ENCODE results near the gene NR5A2.

The NR5A2 gene

DNA sequence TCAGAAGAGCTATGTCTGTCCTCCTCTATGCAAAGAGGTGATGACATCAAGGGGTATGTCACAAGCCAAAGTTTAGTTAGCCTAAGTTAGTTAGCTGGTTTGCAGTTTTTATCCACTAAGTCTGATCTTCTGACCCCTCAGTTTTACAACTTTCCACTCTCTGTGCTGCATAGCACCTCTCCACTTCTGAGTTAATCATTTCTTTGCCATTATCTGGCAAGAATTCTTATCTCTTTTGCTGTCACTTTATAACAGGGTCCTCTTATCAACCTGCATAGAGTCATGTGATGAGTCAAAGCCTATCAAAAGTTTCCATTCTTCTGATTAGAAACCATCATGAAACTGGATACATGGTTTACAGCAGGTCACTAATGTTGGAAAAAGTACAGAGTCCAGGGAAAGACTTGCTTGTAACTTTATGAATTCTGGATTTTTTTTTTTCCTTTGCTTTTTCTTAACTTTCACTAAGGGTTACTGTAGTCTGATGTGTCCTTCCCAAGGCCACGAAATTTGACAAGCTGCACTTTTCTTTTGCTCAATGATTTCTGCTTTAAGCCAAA is at the start of gene NR5A2:
Gene NR5A2, plus strand, starts transcription at position 447 of the 560 bp plus-strand sequence. CDS start 138 bp downstream, outside the sequence.
- DNase-seq, result no peak

DNA sequence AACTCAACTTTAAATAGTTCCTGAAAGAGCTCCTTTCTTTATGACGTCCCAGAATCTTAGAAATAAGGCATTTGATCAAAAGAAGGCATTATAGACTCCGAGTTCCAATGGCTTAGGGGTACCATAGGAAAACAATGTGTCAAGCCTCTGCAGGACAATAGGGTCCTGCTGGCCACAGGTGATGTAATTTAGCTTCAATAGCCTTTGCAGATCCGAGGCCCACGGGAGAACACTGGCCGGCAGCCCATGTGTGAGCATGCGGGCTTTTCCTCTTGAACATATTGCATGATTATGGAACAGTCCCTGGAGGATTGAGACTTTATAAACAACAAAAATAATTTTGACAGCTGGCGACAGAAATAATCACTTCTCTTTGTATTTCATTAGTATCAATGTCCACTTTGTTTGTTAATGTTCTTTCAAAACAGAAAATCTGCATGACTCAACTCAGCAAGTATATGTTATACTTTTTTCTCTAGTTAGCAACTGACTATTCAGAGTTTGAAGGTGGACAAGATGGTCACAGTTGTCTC is 49.0 kb upstream of the NR5A2 start:
- no peak for DNase-seq

DNA sequence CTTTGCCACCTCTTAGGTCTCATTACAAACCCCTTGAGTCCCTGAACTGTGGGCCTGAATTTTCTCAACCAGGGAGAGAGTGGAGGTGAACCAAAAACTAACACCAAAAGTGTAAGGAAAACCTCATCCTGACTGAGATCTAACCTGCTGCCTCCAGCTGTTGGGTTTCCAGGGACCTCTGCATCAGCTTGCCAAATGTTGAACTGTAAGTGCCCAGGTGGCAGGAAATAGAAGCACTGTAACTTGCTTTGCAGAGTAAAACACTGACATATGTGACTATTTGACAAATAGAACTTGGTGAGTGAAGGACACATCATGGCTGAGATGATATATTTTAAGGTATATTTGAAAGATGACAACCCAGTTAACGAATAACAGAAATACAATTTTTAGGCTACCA is 48.4 kb upstream of the NR5A2 start:
- no peak for DNase-seq

DNA sequence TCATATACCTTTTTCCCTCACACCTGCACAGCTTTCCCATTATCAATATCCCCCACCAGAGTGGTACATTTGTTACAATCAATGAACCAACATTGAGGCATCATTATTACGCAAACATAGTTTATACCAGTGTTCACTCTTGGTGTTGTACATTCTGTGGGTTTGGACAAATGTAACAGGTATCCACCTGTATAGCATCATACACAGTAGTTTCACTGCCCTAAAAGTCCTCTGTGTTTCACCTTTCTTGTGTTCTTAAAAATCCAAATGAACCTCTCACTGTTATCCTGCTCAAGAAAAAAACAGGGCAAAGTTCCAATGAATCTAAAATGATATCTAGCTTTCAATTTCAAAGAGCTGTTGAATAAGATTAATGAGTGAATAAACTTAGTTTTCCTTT is 45.9 kb upstream of the NR5A2 start:
- DNase-seq, result no peak

DNA sequence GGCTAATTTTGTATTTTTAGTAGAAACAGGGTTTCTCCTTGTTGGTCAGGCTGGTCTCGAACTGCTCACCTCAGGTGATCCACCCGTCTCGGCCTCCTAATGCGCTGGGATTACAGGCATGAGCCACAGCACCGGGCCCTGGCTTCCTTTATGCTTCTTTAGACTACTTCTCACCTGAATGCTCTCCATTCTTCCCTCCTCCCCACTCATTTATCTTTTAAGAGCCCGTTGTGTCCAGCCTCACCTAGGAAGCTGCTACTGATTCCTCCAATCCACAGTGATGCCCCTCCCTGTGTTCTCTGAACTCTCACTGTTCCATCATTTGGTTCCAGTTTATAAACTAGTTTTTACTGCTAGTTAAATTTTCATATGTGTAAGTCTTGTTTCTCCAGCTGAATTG is 44.9 kb upstream of the NR5A2 start:
- no peak for DNase-seq

DNA sequence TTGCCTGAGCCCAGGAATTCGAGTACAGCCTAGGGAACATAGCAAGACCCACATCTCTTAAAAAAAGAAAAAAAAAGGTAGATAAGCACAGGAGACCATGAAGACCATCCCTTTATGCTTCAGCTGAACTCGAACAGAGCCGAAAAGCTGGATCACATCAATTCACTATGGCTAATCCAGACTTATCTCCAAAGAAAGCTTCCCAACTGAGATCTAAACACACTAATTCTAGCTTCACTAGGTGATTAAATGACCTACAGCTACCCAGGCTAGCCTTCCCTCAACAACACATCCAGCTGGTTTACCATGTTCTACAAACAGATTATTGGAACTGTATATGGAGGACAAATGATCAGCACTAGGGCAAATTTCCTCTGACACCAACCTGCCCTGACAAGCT is 44.0 kb upstream of the NR5A2 start:
- DNase-seq, result no peak

DNA sequence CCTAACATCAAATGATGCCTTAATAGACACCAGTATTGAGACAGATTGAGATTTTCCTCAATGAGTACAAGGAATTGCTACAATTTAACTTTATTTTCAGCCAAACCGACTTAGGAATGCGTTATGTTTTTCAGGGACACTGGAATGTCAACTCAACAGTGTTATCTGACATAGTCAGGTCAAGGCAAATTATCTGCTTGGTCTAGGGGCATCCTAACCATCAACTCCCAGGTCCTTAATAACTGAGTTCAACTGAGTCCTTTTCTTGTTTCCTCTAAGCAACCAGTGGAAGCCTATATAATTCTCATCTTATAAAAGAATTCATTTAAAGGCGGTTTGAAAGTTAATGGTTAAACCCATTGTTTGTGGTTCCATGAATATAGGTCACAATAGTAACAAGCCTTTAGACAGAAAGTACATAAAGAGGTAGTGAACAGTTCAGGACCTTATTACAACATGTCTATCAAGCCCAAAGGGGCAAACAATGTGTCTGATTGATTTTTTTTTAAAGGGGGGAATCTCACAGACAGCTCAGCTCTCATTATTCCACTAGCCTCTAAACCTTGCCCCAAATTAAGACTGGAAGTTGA is 32.3 kb upstream of the NR5A2 start:
- no peak for DNase-seq

DNA sequence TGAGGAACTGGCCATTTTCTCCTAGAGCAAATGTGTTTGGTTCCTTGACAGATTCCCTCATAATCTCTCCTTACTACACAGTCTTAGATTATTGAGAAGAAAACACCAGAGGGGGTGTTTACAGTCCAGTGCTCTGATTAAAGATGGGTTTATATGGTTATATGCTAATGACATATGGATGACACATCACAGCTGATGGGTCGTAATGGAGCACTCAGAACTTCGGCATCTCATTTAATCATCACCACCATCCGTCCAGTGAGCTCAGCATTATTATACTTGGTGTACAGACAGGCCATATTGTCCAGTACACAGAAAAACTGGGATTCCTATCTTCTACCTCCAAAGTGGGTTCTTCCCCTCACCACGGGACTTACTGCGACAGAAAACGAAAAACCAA is 22.3 kb upstream of the NR5A2 start:
- no peak for DNase-seq

DNA sequence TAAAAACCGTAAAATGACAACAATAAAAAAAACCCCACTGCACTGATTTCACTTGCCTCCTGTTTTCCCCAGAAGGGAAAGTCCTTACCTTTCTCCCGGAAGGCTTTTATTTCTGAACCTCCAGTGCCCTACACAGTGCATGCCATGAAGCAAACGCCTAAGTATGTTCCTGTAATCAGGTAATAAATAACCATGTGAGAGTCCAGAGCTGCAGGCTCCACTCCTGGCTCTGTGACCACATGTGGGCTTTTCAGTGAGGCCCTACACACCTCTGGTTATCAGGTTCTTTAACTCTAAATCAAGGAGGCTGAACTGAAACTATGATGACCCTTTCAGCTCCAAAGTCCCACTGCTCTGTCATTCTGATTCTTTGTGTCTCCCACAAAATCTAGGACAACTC is 20.8 kb upstream of the NR5A2 start:
- no peak for DNase-seq

DNA sequence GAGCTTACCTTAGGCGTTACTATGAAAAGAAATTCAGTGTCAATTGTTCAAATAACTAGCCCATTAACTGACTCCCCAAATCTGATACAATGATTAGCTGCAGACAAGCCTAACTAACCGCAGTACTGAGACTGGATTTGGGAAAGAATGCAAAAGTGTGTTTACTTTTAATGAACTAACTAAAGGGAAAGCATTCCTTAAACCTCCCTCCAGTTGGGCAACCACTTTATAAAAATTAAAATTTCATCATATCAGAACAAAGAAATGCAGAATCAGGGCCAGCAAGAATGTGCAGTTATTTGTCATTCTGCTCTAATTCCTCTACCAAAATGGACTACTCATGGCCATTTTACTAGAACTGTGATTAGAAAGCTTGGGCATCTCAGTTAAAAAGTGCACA is 11.7 kb upstream of the NR5A2 start:
- no peak for DNase-seq

DNA sequence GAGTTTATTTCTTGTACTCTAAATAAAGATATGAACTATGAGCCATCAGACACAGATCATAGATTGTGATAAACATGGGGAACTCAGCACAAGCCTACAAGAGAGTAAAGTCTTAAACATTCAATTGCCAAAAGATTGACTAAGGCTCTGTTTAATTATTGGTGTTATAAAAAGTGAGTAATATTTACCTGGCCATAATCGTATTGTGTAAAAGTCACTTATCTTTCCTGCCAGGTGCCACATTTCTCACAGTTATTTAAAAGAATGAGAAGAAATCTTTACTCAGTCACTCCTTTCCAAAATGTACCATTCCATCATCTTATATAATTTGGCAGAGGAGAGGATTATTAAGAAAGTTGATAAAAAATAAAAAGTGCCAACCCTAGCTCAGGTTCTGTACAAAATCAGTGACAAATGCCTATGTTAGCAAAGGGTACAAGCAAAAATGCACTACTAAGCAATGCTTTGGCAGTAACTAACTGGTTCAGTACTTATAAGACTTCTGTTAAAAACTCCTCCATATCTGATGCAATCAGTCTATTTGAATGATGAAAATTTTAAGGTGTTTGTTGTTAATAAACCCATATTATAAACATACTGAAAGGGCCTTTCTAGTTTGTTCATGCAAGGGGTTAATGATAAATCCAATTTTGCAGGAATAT is 5.8 kb upstream of the NR5A2 start:
- no peak for DNase-seq

DNA sequence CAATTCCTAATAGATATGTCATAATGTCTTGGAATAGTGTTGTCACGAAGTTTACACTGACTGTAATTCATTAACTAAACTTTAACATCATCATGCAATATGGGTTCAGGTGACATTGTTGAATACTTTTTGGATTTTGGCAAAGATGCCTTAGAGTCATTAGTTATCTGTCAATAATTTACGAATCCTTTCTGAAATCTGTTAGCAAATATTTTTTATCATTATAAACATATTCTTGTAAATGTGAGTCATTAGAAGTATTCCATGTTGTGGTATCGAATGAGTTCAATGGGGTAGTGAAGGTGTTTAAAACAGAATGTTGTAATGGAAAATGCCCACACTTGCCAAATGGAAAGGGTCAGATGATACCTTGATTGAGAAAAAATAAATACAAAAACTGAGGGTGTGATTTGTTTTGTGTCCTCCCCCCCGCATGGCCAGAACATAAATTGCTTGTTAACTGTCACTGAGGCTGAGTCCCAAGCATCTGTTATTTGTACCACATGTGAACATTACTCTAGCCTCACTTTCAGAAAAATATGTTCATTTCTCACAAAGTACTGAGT is 5.2 kb upstream of the NR5A2 start:
- DNase-seq, result no peak

DNA sequence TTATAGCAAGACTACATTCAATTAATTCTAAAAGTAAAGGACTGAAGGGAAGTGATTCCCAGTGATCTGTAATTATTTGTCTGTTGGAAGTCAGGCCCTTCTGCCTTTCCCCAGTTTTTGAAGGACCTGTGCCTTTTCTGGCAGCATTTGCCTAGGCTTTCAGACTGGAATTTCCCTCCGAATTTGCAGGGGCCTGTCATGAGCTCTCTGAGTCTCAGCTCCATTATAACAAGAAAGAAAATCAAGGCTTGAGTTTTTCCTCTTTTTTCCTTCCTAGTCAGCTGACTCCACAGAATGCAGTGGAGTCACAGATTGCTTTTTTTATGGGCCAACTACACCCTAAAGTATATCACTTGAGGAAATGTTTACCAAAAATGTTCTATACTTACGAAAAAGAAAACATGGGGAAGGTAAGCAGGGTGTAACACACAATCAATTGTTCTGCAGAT is 1.1 kb downstream of the NR5A2 start:
- peak; percentile 28 for DNase-seq

DNA sequence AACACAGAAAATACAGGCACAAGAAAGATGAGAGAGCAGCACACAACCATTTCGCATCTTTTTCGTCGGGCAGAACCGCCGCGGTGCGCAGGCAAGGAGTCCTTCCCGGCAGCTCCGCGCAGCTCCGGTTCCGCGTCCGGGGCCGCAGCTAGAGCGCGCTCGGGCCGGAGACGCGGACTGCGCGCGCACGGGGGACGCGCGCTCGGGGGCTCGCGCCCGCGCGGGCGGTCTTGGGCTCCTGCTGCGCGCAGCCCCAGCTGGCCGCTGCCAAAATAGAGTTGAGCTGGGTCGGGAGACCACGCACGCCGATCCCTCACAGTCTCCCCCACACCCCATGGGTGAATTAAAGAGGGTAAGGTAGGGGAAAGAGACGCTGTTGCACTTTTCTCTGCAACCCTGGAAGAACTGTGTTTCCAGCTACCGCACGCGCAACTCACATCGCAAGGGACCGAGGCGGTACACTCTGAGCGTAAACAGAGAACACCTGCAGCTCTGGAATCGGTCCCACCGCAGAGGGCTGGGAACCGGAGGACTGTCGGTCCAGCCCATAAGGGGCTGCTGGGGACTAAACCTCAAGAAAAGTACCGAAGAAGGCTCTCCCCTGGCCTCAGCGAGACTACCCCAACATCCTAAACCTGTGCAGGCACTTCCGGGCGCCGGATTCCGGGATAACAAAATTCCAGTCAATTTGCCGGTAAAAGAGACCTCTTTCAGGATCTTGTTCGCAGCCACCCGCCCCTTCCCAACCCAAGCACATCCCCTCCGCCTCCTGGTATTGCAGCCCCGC is 1.7 kb downstream of the NR5A2 start:
- DNase-seq, result peak; percentile 54

DNA sequence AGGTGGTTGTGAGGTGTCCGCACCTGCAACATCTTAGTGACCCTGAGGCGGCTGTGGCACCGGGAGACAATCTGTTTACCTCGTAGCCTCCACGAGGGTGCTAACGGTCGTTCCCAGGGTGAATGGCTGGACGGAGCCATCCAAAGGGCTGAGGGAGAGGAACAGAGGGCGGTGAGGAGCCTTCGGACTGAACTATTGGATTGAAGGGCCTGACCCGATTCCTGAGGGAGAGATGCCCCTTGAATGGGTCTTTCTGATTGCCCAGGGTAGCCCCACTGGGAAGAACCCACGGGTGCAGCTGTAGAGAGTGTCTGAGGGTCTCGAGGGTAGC is 2.3 kb downstream of the NR5A2 start:
- DNase-seq, result no peak

DNA sequence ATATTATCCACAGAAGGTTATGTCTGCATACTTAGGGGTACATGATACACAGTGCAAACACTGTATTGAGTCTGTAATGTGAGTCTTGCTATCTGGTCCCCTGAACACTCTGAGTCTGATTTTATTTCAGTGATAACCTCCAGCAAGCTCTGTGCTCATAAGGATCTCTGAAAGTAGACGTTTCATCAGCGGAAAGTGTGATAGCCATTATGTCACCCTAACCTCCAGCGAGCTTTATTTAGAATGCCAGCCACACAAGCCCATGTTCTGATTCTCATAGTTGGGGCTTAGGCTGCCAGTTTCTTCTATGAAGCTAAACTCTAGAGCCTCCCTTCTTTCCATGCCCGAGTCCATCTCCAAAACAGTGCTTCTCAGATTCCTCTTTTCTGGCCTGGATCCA is 3.3 kb downstream of the NR5A2 start:
- DNase-seq, result no peak

DNA sequence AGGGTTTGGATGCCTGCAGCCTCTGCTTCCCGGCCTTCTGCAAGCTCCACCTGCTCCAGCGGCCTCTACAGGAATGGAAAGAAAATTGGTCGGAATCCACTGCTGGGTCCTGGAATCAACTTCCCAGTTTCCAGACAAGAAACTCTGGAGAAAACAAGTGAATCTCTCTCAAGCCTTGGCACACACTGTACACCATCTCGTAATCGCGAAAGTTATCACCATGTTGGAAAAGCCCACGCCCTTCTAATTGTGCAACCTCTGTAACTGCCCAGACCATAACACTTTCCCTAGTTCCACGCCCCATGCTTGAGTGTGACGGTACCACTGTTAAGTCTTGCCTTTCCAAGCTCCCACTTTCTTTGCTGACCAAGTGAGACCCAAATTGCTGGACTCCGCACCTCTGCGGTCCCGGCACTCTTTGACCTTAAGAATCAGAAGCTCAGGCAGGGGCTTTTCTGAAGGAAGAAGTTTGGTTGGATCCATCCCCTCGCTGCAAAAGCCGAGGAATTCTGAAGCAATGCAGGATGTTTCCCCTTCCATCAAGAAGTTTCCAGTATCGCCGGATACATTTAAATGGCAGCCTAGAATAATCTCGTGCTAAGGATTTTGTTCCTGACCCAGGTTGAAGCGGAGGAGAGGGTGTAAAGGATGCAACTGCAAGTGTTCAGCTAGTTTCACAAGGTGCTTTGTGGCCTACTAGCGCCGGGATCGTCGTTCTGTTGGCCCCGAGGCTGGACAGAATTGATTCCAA is 6.2 kb downstream of the NR5A2 start:
- no peak for DNase-seq

DNA sequence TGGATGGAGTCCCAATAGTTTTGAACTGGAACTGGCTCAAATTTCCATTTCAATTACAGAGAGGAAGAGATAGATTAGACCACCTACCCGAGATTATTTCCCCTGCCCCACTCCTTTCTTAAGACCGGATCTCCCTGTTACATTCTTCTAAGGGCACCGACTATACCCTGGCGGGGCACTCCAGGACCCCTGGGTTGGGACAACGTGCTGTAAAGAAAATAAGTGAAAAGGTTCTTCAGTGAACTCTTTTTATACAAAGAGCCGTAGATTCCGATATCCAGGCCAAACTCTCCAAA is 6.7 kb downstream of the NR5A2 start:
- no peak for DNase-seq

DNA sequence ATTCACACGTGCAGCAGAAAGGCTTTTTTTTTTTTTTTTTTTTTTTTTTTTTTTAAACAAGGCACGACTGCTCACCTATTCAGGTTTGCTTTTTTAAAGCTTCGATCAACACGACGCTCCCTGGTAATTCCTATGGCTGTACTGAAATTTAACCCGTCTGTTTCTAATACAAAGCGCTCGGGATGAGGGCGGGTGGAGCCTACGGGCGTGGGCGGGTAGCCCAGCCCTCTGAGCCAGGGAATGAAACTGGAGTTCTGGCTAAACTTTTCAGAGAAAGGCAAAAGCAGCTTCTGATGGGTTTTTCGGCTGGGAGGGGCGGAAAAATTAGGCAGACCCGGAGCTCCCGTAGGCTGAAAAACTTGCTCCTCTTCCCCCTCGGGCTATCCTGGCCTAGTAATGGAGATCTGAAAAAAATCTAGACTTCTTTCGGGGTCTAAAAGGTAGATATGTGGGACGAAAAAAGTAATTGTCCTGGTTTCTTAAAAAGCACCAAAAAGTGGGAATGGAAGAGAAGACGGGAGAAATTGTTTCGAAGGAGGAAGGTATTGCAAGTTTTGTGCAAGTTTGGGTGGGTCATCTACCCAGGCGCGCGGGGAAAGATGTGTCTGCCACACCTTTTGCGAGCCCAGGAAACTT is 7.4 kb downstream of the NR5A2 start:
- DNase-seq, result no peak

DNA sequence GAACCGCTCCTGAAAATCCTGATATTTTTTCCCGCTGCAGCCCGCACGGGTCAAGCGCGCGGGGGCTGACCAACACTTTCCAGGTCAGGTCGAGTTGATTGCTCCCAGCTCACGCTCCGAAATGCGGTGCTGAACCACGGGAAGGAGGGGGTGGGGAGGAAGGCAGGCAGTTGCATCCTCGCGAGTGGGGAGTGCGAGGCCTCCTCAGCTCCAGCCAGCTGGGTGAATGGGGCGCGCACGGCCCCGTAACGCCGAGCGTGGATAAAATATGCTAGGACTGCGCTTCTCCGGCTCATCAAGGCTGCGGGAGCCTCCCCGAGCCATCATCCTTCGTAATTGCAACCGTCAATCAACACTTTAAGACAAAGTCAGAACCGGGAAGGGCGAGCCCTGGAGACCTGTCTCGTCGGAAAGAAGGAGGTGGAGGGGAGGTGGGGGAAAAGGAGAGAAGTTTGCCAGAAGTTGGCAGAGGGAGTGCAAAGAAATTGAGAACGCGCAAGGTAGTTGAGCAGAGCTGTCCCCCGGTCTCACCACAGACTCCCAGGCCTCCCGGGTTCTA is 8.0 kb downstream of the NR5A2 start:
- DNase-seq, result no peak

DNA sequence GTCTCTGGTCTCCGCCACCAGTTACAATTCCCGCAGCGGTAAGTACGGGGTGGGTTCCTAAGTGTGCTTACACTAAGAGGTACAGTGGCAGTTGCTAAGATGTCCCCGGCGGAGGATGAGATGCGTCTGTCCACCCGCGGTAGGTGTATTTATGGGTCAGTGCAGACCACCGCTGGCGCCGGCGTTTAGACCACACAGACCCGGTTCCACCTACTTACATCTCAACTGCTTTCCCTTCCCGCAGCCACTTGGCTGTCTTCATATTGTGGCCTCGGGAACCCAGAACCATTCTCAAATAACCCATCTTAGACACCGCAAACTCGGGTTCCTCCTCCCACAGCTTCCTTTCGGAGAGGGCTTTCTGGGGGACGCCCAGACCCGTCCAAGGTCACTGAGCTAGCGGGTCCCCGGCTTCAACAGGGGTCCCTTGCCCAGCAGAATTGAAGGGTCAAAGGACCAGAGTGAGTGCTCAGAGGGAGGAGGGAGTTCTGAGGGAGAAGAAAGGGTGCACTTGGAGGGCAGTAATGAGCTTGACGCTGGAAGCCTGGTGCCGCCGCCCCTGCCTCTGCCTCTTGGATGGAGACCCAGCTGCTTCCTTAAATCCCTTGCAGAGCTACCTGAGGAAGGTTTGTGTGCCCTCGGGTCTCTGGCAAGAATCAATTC is 8.6 kb downstream of the NR5A2 start:
- DNase-seq, result no peak
